MM.1S (cell line): Measurements from ENCODE around the gene LRRN2.

ENCODE experiments used
- DNase-seq: peaks from one replicate; pipeline ENCODE4 v3.0.0-alpha.2; 2015
- H2AFZ ChIP-seq: fragments of 300-600 bp; sonication (generic); 2 replicates; pipeline ENCODE4 v1.6.0; 2016; ENCODE audit warnings: antibody characterized with exemption, low read length
- H3F3A ChIP-seq: fragments of 300-600 bp; sonication (generic); 2 replicates; pipeline ENCODE4 v1.6.1; 2016; ENCODE audit warnings: mild to moderate bottlenecking, antibody characterized with exemption, low read length, moderate library complexity, mixed read lengths; ENCODE audit not compliant: insufficient read depth
- H3K27ac ChIP-seq: fragments of 300-600 bp; sonication (generic); 2 replicates; pipeline ENCODE4 v1.5.1; 2016; ENCODE audit warnings: mild to moderate bottlenecking, low read length
- H3K27me3 ChIP-seq: fragments of 300-600 bp; sonication (generic); replicated peaks from 2 replicates; pipeline ENCODE4 v1.6.0; 2016; ENCODE audit warnings: low read length; ENCODE audit not compliant: insufficient read depth
- H3K36me3 ChIP-seq: fragments of 300-600 bp; sonication (generic); replicated peaks from 2 replicates; pipeline ENCODE4 v1.6.1; 2016; ENCODE audit warnings: mild to moderate bottlenecking, low read length, mixed read lengths; ENCODE audit not compliant: insufficient read depth
- H3K4me1 ChIP-seq: fragments of 300-600 bp; sonication (generic); 2 replicates; pipeline ENCODE4 v1.6.1; 2016; ENCODE audit warnings: low read length, mixed read lengths
- H3K4me2 ChIP-seq: fragments of 300-600 bp; sonication (generic); 2 replicates; pipeline ENCODE4 v1.6.0; 2016; ENCODE audit warnings: low read depth, low read length
- H3K4me3 ChIP-seq: fragments of 300-600 bp; sonication (generic); 2 replicates; pipeline ENCODE4 v1.5.1; 2016; ENCODE audit warnings: low read length, mixed read lengths
- H3K79me2 ChIP-seq: fragments of 300-600 bp; sonication (generic); 2 replicates; pipeline ENCODE4 v1.6.1; 2016; ENCODE audit warnings: mixed run types, low read length, mixed read lengths
- H3K9ac ChIP-seq: fragments of 300-600 bp; sonication (generic); 2 replicates; pipeline ENCODE4 v1.6.1; 2016; ENCODE audit warnings: low read length, mixed read lengths
- H3K9me2 ChIP-seq: fragments of 300-600 bp; sonication (generic); replicated peaks from 2 replicates; pipeline ENCODE4 v1.6.1; 2016; ENCODE audit warnings: mild to moderate bottlenecking, low read length, mixed read lengths; ENCODE audit not compliant: insufficient read depth
- H3K9me3 ChIP-seq: fragments of 300-600 bp; sonication (generic); replicated peaks from 2 replicates; pipeline ENCODE4 v1.6.1; 2016; ENCODE audit warnings: mild to moderate bottlenecking, low read length, mixed read lengths; ENCODE audit not compliant: insufficient read depth
- H4K20me1 ChIP-seq: fragments of 300-600 bp; sonication (generic); 2 replicates; pipeline ENCODE4 v1.6.1; 2016; ENCODE audit warnings: mild to moderate bottlenecking, low read length, moderate library complexity, mixed read lengths; ENCODE audit not compliant: insufficient read depth
- EZH2 ChIP-seq: fragments of 300-600 bp; sonication (generic); optimal IDR thresholded peaks from 2 replicates; pipeline ENCODE3; 2017; ENCODE audit warnings: low read depth, mild to moderate bottlenecking, antibody characterized with exemption, low read length, mixed read lengths
- EZH2phosphoT487 ChIP-seq: fragments of 300-600 bp; sonication (generic); IDR thresholded peaks from 2 replicates; pipeline ENCODE4 v1.6.1; 2018; ENCODE audit warnings: antibody characterized with exemption, low read length
- TF ChIP-seq, protein P1 (sequence below): fragments of 300-600 bp; sonication (generic); IDR thresholded peaks from 2 replicates; pipeline ENCODE4 v1.5.1; 2016; ENCODE audit warnings: antibody characterized with exemption, low read length, mixed read lengths

Gene LRRN2

DNA sequence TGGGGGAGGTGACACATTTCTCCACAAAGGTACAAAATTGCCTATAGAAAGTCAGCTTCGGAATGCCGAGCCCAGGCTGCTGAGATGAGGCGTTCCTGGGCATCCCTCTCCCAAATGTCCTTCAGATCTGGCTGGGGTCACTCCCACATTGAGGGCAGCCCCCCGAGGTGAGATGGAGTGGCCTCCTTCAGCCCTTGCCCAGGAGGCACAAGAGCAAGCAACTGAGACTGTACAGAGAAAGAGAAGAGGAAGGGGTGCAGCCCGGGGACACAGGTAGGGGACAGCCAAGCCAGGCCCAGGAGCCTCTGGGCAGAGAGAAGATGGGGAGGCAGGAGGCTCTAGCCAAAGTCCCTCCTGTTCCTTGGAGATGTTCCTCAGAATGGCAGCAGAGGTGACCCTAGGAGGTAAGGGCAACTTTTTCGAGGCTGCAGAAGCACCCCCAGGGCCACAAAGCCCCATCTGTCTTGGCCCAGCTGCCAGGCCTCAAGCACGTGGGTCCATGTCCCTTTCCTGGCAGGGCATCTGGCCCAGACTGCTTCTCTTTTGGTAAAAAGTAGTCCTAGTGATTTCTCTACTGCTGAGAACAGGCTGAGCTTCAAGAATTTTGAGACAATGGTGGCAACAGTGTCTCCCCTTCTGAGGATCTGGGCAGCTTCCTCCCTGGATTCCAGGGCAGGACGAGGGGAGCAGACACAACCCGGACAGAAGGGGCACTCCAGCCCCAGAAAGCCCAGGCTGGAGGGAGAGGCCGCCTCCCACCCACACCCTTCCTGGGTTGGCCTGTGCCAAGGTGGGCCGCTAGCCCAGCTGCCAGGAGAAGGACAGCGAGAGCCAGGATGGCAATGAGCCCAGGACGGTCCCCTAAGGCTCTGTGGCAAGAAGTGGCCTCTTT lies 68.0 kb downstream of the LRRN2 start:
- Histone ChIP-seq H3K36me3 (no peaks in the 10 kb centered on the region), H3K9me2 (no peaks in the 10 kb centered on the region), H3K4me2 (no peak overlapping the region), H3K9me3 (no peaks in the 10 kb centered on the region), H3K27me3 (no peaks in the 10 kb centered on the region), H3F3A (no peaks in the 10 kb centered on the region), H3K4me1 (no peaks in the 10 kb centered on the region), H4K20me1 (no peaks in the 10 kb centered on the region), H3K4me3 (no peak overlapping the region), H2AFZ (no peak overlapping the region), H3K9ac (no peak overlapping the region), H3K79me2 (no peaks in the 10 kb centered on the region), H3K27ac (no peak overlapping the region)
- no peak for DNase-seq
- TF ChIP-seq, protein P1, sequence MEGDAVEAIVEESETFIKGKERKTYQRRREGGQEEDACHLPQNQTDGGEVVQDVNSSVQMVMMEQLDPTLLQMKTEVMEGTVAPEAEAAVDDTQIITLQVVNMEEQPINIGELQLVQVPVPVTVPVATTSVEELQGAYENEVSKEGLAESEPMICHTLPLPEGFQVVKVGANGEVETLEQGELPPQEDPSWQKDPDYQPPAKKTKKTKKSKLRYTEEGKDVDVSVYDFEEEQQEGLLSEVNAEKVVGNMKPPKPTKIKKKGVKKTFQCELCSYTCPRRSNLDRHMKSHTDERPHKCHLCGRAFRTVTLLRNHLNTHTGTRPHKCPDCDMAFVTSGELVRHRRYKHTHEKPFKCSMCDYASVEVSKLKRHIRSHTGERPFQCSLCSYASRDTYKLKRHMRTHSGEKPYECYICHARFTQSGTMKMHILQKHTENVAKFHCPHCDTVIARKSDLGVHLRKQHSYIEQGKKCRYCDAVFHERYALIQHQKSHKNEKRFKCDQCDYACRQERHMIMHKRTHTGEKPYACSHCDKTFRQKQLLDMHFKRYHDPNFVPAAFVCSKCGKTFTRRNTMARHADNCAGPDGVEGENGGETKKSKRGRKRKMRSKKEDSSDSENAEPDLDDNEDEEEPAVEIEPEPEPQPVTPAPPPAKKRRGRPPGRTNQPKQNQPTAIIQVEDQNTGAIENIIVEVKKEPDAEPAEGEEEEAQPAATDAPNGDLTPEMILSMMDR = no peak
- TF ChIP-seq EZH2phosphoT487 (no peak), EZH2 (no peak)

DNA sequence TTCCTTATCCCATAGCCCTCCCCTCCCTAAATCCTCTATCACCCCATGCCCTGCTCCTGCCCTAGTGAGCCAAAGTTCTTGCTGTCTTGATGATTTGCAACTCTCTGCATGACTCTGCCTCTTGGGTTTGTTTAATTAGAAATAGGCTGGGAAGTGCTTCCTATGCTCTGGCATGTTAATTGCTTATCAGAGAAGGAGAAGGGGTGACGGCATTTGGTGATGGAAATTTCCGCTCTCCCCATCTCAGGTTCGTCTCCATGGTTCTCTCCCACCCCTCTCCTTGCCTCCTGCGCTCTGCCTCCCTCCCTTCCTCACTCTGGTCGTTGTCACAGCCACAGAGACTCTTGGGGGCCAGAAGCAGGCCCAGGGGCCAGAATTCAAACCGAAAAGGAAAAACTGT lies 68.9 kb downstream of the LRRN2 start:
- Histone ChIP-seq H3K9ac (no peak overlapping the region), H3K4me3 (no peak overlapping the region), H2AFZ (no peak overlapping the region), H3K27me3 (no peaks in the 10 kb centered on the region), H4K20me1 (no peaks in the 10 kb centered on the region), H3K79me2 (no peaks in the 10 kb centered on the region), H3K4me1 (no peaks in the 10 kb centered on the region), H3K27ac (no peak overlapping the region), H3F3A (no peaks in the 10 kb centered on the region), H3K36me3 (no peaks in the 10 kb centered on the region), H3K4me2 (no peak overlapping the region), H3K9me3 (no peaks in the 10 kb centered on the region), H3K9me2 (no peaks in the 10 kb centered on the region)
- no peak for DNase-seq
- no peak for TF ChIP-seq EZH2
- no peak for TF ChIP-seq EZH2phosphoT487
- TF ChIP-seq, protein P1 = no peak

DNA sequence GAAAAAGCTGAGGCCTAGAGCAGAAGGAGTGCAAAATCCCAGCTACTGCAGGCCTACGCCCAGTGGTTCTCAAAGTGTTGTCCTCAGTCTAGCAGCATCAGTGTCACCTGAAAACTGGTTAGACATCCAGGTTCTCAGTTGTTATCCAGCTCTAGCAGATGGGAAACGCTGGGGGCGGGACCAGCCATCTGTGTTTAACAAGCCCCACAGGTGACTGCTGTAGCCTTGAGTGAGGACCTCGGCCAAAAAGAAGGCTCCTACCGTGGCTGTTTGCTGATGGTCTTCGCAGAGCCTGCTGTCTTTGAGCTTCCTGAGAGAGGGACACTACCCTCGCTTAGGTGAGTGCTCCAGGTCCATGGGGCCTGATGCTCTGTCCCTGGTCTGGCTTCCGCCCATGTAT lies 69.7 kb downstream of the LRRN2 start:
- no peak overlapping the region for H3K27ac ChIP-seq
- no peak overlapping the region for H3K9ac ChIP-seq
- no peaks in the 10 kb centered on the region for H3F3A ChIP-seq
- H3K79me2 ChIP-seq = no peaks in the 10 kb centered on the region
- no peaks in the 10 kb centered on the region for H3K36me3 ChIP-seq
- H3K27me3 ChIP-seq = no peaks in the 10 kb centered on the region
- H3K9me3 ChIP-seq = no peaks in the 10 kb centered on the region
- no peak for DNase-seq
- no peaks in the 10 kb centered on the region for H3K9me2 ChIP-seq
- no peaks in the 10 kb centered on the region for H3K4me1 ChIP-seq
- TF ChIP-seq EZH2phosphoT487 = no peak
- TF ChIP-seq, protein P1 = no peak
- no peak overlapping the region for H3K4me2 ChIP-seq
- H4K20me1 ChIP-seq = no peaks in the 10 kb centered on the region
- no peak overlapping the region for H2AFZ ChIP-seq
- H3K4me3 ChIP-seq = no peak overlapping the region
